Trophoblast cell (in vitro differentiated cells and primary cell): Measurements from ENCODE around the gene AKAP6.

Source experiments
- DNase-seq, 2 donors: peaks; one replicate each; pipeline ENCODE4 v3.0.0-alpha.2; 2016
- H2AFZ ChIP-seq: 2 replicates; pipeline ENCODE4 v1.6.1; 2013; ENCODE audit warnings: low read length, moderate library complexity, mild to moderate bottlenecking; ENCODE audit not compliant: insufficient read depth, poor library complexity
- H2AK5ac ChIP-seq: 2 replicates; pipeline ENCODE4 v1.6.1; 2013; ENCODE audit warnings: mild to moderate bottlenecking, low read length
- H2BK120ac ChIP-seq: 2 replicates; pipeline ENCODE4 v1.6.1; 2013; ENCODE audit warnings: low read length, mild to moderate bottlenecking, moderate library complexity; ENCODE audit not compliant: insufficient read depth, poor library complexity
- H2BK12ac ChIP-seq: 2 replicates; pipeline ENCODE4 v1.6.1; 2013; ENCODE audit warnings: mild to moderate bottlenecking, low read length, moderate library complexity
- H2BK5ac ChIP-seq: 2 replicates; pipeline ENCODE4 v1.6.1; 2013; ENCODE audit warnings: low read length, low read depth, moderate library complexity, mild to moderate bottlenecking; ENCODE audit not compliant: poor library complexity
- H3K14ac ChIP-seq: 2 replicates; pipeline ENCODE4 v1.6.1; 2013; ENCODE audit warnings: mild to moderate bottlenecking, low read length
- H3K18ac ChIP-seq: 2 replicates; pipeline ENCODE4 v1.6.1; 2013; ENCODE audit warnings: mild to moderate bottlenecking, low read length
- H3K23ac ChIP-seq: 2 replicates; pipeline ENCODE4 v1.6.1; 2013; ENCODE audit warnings: low read length
- H3K27ac ChIP-seq: 2 replicates; pipeline ENCODE4 v1.5.1; 2013; ENCODE audit warnings: low read depth, mild to moderate bottlenecking, inconsistent platforms, low read length, moderate library complexity
- H3K27me3 ChIP-seq: 2 replicates; pipeline ENCODE4 v1.6.1; 2013; ENCODE audit warnings: inconsistent platforms, mild to moderate bottlenecking, low read length, moderate library complexity; ENCODE audit not compliant: insufficient read depth
- H3K36me3 ChIP-seq, 2 experiments: 1 replicate in 1 of 2; 2 replicates in 1 of 2; pipeline ENCODE4 v1.6.1; 2013; ENCODE audit warnings: low read length in 2 of 2, mild to moderate bottlenecking in 2 of 2, moderate library complexity in 1 of 2; ENCODE audit not compliant: insufficient read depth in 2 of 2, control insufficient read depth in 1 of 2
- H3K4ac ChIP-seq: 2 replicates; pipeline ENCODE4 v1.6.1; 2013; ENCODE audit warnings: low read depth, mild to moderate bottlenecking, low read length, moderate library complexity
- H3K4me1 ChIP-seq, 2 experiments: 1 replicate in 1 of 2; 2 replicates in 1 of 2; pipeline ENCODE4 v1.6.1; 2013; ENCODE audit warnings: low read length in 2 of 2, mild to moderate bottlenecking in 2 of 2, moderate library complexity in 1 of 2; ENCODE audit not compliant: insufficient read depth in 2 of 2, control insufficient read depth in 1 of 2
- H3K4me2 ChIP-seq: 2 replicates; pipeline ENCODE4 v1.6.1; 2013; ENCODE audit warnings: inconsistent platforms, mild to moderate bottlenecking, low read length, moderate library complexity
- H3K4me3 ChIP-seq: 2 replicates; pipeline ENCODE4 v1.5.1; 2013; ENCODE audit warnings: mild to moderate bottlenecking, low read depth, low read length, inconsistent platforms
- H3K79me1 ChIP-seq: one replicate; pipeline ENCODE4 v1.6.1; 2013; ENCODE audit warnings: low read length
- H3K79me2 ChIP-seq: 2 replicates; pipeline ENCODE4 v1.6.1; 2013; ENCODE audit warnings: low read length, mild to moderate bottlenecking; ENCODE audit not compliant: control insufficient read depth, insufficient read depth, poor library complexity
- H3K9ac ChIP-seq: 2 replicates; pipeline ENCODE4 v1.6.1; 2013; ENCODE audit warnings: mild to moderate bottlenecking, low read length
- H3K9me3 ChIP-seq: 2 replicates; pipeline ENCODE4 v1.6.1; 2013; ENCODE audit warnings: low read depth, mild to moderate bottlenecking, control low read depth, inconsistent platforms, low read length; ENCODE audit not compliant: insufficient read depth
- H4K12ac ChIP-seq: 2 replicates; pipeline ENCODE4 v1.6.1; 2013; ENCODE audit warnings: low read depth, mild to moderate bottlenecking, low read length, moderate library complexity
- H4K8ac ChIP-seq: 2 replicates; pipeline ENCODE4 v1.6.1; 2013; ENCODE audit warnings: low read depth, mild to moderate bottlenecking, low read length, moderate library complexity
- H4K91ac ChIP-seq: one replicate; pipeline ENCODE4 v1.6.1; 2013; ENCODE audit warnings: low read depth, mild to moderate bottlenecking, low read length, moderate library complexity
- WGBS: extraction: QIAGEN DNeasy Blood & Tissue Kit; methylation state at CpG from one replicate; pipeline ENCODE4 v1.1.7; 2013; ENCODE audit warnings: missing lambda C conversion rate; ENCODE audit not compliant: insufficient read length, insufficient coverage; ENCODE audit errors: extremely low coverage; 5-methylcytosine and 5-hydroxymethylcytosine counted together

AKAP6 gene

DNA sequence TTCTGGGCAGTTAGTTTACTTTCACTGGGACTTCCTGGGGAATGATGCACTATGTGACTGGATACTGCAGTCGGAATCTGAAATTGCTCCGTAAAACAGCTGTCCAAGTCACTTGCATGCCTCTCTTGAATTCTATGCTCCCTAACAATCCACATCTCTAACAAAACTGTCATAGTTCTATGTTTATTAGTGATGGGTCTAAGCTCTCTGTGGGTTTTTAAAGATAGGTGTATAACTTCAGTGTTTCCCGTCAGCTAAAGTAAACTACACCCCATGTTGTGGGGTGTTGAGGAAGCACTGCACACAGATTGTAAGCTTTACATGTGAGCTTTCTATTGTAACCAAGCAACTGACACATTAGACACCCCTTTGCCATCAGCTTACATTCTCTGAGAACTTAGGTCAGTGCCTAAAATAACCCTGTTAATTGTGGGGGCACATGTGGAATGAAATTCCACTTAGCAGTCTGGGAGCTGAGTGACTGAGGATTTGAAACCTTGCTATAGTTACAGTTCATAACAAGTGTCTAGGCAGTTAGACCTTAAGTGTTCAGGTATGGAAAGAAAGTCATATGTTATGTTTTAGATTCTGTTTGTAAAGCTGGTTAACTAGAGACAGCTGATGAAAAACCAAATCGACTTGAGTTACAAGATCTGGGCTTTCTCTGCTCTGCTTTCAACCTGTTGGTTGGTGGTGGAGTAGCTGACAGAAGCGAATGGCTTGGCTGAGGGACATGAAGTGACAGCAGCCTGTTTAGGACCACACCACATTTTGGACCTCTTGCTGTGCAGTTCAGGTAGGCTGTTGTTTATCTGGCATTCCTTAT lies 165.7 kb downstream of the AKAP6 start:
- Histone ChIP-seq H4K8ac (no peak overlapping the region), H3K4me1 (peaks cover 0 to 5% of the 10 kb centered on the region in 2 experiments), H2AK5ac (no peak overlapping the region), H4K91ac (no peak overlapping the region), H4K12ac (no peak overlapping the region), H3K18ac (no peak overlapping the region), H3K4me2 (no peak overlapping the region), H2BK120ac (no peak overlapping the region), H3K36me3 (no peaks in the 10 kb centered on the region), H3K27ac (no peak overlapping the region), H2AFZ (no peak overlapping the region), H3K4me3 (no peak overlapping the region), H3K79me2 (no peaks in the 10 kb centered on the region), H3K4ac (no peak overlapping the region), H3K9ac (no peak overlapping the region), H2BK12ac (no peak overlapping the region), H3K27me3 (no peaks in the 10 kb centered on the region), H3K9me3 (no peaks in the 10 kb centered on the region), H3K23ac (no peak overlapping the region), H3K79me1 (no peaks in the 10 kb centered on the region), H3K14ac (no peak overlapping the region), H2BK5ac (no peak overlapping the region)
- no peak for DNase-seq
- WGBS: no CpG with 5 or more reads among the region's 5 CpGs

DNA sequence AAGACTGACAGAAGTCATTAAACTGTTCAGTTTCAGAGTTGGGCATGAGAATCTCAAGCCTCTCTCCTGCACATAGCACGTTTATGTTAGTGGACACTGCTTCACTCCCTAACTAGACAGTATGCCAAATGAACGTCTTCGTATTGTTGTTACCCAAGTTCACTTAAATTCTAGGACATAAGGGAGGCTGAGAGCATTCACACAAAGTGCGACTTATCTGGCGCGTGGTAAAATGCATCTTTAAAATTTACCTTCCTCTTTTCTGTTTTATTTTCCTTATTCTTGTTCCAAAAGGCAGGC lies 166.3 kb downstream of the AKAP6 start:
- H4K12ac ChIP-seq: no peak overlapping the region
- no peak overlapping the region for H3K23ac ChIP-seq
- H3K4me3 ChIP-seq: no peak overlapping the region
- H2BK120ac ChIP-seq: no peak overlapping the region
- no peak overlapping the region for H3K27ac ChIP-seq
- H3K27me3 ChIP-seq: no peaks in the 10 kb centered on the region
- H3K18ac ChIP-seq: no peak overlapping the region
- H3K79me2 ChIP-seq: no peaks in the 10 kb centered on the region
- H2BK12ac ChIP-seq: no peak overlapping the region
- no peak overlapping the region for H2AFZ ChIP-seq
- no peak overlapping the region for H4K8ac ChIP-seq
- H3K14ac ChIP-seq: no peak overlapping the region
- no peaks in the 10 kb centered on the region for H3K36me3 ChIP-seq
- no peak overlapping the region for H3K9ac ChIP-seq
- no peaks in the 10 kb centered on the region for H3K9me3 ChIP-seq
- no peak overlapping the region for H4K91ac ChIP-seq
- H2AK5ac ChIP-seq: no peak overlapping the region
- H3K4me2 ChIP-seq: no peak overlapping the region
- H3K4ac ChIP-seq: no peak overlapping the region
- H2BK5ac ChIP-seq: no peak overlapping the region
- no peaks in the 10 kb centered on the region for H3K79me1 ChIP-seq
- WGBS: no CpG with 5 or more reads among the region's 6 CpGs
- no peak for DNase-seq
- peaks cover 0 to 5% of the 10 kb centered on the region in 2 experiments for H3K4me1 ChIP-seq

DNA sequence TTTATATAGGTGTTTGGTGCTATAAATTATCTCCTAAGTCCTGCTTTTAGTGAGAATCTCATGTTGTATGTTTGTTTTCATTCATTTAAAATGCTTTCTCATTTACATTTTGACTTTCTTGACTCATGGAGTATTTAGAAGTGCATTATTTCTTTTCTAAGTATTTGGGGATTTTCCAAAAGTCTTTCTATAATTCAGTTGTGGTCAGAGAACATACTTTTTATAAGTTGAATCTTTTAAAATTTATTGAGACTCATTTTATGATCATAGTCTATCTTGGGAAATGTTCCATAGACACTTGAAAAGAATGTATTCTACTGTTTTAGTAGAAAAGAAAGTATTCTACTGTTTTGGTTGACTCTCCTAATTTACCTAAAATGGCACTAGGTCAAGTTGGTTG lies 168.2 kb downstream of the AKAP6 start:
- Histone ChIP-seq H2AK5ac (no peak overlapping the region), H2BK12ac (no peak overlapping the region), H3K79me2 (no peaks in the 10 kb centered on the region), H4K91ac (no peak overlapping the region), H3K4me2 (no peak overlapping the region), H3K36me3 (no peaks in the 10 kb centered on the region), H2BK5ac (no peak overlapping the region), H2BK120ac (no peak overlapping the region), H2AFZ (no peak overlapping the region), H3K4me1 (peaks cover 0 to 5% of the 10 kb centered on the region in 2 experiments), H4K12ac (no peak overlapping the region), H3K14ac (no peak overlapping the region), H3K23ac (no peak overlapping the region), H4K8ac (no peak overlapping the region), H3K9me3 (no peaks in the 10 kb centered on the region), H3K9ac (no peak overlapping the region), H3K79me1 (no peaks in the 10 kb centered on the region), H3K27me3 (no peaks in the 10 kb centered on the region), H3K27ac (no peak overlapping the region), H3K18ac (no peak overlapping the region), H3K4me3 (no peak overlapping the region), H3K4ac (no peak overlapping the region)
- DNase-seq: no peak

DNA sequence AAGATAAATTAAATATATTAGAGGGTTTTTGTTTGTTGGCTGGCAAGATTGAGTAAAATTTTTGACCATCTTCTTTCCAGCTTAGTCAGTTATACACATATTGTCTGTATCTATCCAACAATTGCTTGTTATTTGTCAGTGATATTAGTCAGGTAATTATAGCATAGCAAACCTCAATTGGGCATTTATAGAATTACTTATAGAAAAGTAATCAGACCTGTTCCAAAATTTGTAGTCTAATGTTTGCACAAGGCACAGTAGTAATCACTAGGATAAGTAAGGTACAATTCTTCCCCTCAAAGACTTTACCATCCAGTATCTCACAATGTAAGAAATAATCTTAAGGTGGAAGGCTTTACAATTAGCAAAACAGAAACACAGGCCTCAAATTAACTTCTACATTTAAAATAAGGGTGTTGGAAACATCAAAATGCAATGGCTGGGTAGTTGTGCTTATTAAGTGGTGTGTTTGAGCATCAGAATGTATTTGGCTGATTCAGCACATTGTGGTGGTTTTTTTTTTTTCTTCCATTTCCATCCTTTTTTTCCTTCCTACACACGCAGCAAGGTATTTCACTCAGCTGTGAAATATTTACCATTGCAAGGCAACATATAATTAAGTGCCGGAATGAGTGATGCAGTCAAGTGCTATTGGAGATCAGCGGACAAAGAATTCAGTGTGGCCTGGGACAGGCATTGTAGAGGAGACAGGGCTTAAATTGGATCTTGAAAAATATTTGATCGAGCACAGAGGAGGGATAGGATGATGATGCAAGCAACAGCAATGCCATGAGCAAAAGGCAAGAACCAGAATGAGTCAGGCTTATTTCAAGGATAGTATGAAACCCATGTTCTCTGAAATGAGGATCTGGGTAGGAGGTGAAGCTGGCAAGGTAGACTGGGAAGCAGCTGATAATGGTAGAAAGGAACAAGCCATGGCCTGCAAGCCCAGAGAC lies 178.2 kb downstream of the AKAP6 start:
- Histone ChIP-seq H2BK12ac (no peak overlapping the region), H4K8ac (no peak overlapping the region), H2BK5ac (no peak overlapping the region), H4K12ac (no peak overlapping the region), H3K36me3 (no peaks in the 10 kb centered on the region), H3K4ac (no peak overlapping the region), H2BK120ac (no peak overlapping the region), H3K9ac (no peak overlapping the region), H3K79me1 (peaks cover 5% of the 10 kb centered on the region), H3K4me3 (no peak overlapping the region), H3K79me2 (no peaks in the 10 kb centered on the region), H2AFZ (no peak overlapping the region), H3K14ac (no peak overlapping the region), H4K91ac (no peak overlapping the region), H3K18ac (no peak overlapping the region), H3K27ac (no peak overlapping the region), H3K23ac (no peak overlapping the region), H3K4me1 (peaks cover 4 to 5% of the 10 kb centered on the region in 2 experiments), H2AK5ac (no peak overlapping the region), H3K4me2 (no peak overlapping the region), H3K9me3 (no peaks in the 10 kb centered on the region), H3K27me3 (no peaks in the 10 kb centered on the region)
- DNase-seq: peak; percentile 51 to 53
- WGBS: no CpG with 5 or more reads among the region's 4 CpGs
